Measurements from ENCODE around the gene MYOCD.
"Not testable (repeated sequence)": the region's sequence is repeated elsewhere in the genome, so short reads cannot be mapped to it uniquely, and the experiment has no call there.

Gene MYOCD

GRCh38 chr17:12665263-12666210 lies at the start of gene MYOCD:
MYOCD (plus strand) TSS chr17:12665890; CDS start chr17:12666189, 299 bp downstream.
- peak in 1 of 2 donors; percentile 2 for DNase-seq (ENCODE audit: low read depth in 2 of 2)

- no peak for DNase-seq (ENCODE audit: low read depth in 2 of 2)
Observed at GRCh38 chr17:12616161-12616560, 49.5 kb upstream of the MYOCD start.

DNA sequence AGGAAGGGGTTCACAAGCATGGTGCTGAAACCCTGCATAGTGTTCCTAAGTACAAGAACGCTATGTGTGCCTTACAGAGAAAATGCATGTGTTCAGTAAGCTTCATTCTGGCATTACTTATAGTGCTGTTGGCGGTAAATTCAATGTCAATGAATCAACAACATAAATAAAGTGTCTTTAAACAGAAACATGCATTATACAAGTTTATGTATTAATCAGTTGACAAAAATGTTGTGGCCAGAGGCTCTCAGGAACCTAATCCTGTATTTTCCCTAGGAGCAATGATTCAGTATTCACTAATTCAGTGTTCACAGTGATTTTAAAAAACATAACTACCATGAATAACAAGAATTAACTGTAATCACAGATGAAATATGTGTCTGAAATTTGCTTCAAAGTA lies 47.1 kb upstream of the MYOCD start:
- no peak for DNase-seq (ENCODE audit: low read depth in 2 of 2)

GRCh38 chr17:12619459-12620199 lies 46.1 kb upstream of the MYOCD start:
- no peak for DNase-seq (ENCODE audit: low read depth in 2 of 2)

DNA sequence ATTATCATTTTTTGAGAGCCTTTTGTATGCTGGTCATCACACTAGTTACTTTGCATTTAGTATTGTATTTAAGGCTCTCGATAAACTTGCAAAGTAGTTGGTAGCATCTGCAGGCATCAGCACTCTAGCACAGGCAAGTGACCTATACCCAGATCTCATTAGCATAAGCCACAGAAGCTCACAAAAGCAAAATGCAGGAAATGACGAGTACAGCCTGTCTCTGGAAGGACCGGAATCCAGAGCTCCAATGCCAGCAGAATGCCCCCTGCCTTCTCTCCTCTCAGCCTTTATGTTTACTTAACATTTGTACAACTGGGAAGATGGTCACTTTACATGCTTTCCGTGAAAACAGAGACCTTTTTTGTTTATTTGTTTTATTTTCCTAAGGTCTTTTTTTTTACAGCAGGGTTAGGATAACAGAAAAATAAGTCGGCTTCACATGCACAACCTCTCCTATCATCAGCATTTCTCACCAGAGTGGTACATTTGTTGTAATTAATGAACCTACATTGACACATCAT lies 45.4 kb upstream of the MYOCD start:
- DNase-seq (ENCODE audit: low read depth in 2 of 2): no peak

- DNase-seq (ENCODE audit: low read depth in 2 of 2): no peak
Observed at GRCh38 chr17:12622726-12623125, 43.0 kb upstream of the MYOCD start.

- DNase-seq (ENCODE audit: low read depth in 2 of 2): no peak
Observed at GRCh38 chr17:12623220-12623848, 42.4 kb upstream of the MYOCD start.

DNA sequence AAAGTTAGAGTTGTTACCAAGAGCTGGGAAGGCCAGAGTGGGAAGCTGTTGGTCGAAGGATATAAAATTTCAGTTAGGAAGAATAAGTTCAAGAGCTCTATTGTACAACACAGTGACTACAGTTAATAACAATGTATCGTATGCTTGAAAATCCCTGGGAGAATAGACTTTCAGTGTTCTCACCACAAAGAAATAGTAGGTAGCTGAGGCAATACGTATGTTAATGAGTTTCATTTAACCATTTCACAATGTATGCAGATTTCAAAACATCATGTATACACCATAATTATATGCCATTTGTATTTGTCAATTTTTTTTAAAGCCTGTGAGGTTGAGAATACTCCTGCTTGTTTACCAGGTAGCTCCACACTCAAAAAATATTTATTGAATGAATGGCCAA lies 41.5 kb upstream of the MYOCD start:
- DNase-seq (ENCODE audit: low read depth in 2 of 2): no peak

DNA sequence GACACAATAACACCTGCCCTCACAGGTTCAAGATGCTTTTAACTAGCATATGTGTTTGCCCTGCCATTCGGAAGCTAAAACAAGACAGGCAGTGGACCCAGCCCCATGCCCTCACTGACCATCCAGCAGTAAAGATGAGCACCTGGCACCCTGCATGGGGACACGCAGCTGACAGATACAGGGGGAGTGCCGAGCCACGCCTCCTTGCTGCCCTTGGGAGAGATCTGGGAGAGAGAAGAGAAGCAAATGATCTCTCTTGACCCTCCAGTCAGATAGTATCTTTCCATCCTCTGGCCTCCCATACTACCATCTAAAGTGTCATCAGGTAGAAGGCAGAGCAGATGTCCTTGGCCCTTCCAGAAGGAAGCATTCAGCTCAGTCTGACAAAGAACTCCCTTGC lies 40.6 kb upstream of the MYOCD start:
- DNase-seq (ENCODE audit: low read depth in 2 of 2): no peak

- no peak for DNase-seq (ENCODE audit: low read depth in 2 of 2)
Observed at GRCh38 chr17:12627177-12627629, 38.5 kb upstream of the MYOCD start.

GRCh38 chr17:12627781-12628451 lies 37.8 kb upstream of the MYOCD start:
- DNase-seq (ENCODE audit: low read depth in 2 of 2): no peak

- DNase-seq (ENCODE audit: low read depth in 2 of 2): no peak
Observed at GRCh38 chr17:12631076-12631475, 34.6 kb upstream of the MYOCD start.

DNA sequence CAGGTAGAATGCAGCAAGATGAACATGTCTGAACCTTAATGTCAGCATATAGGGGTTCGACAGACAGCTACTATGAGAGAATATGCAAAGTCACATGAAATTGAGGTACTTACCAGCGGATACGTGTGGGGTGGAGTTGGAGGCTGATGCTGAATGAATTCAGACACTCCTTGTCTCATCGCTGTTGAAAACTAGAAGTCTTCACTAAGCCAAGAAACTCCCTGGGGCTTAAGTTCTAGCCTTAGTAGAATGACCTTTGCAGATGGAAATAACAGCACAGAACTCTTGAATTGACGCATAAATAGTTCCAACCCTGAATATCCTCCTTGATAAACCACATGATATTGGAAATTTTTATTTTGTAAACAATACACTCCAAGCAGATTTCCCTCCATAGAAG lies 32.9 kb upstream of the MYOCD start:
- no peak for DNase-seq (ENCODE audit: low read depth in 2 of 2)

DNA sequence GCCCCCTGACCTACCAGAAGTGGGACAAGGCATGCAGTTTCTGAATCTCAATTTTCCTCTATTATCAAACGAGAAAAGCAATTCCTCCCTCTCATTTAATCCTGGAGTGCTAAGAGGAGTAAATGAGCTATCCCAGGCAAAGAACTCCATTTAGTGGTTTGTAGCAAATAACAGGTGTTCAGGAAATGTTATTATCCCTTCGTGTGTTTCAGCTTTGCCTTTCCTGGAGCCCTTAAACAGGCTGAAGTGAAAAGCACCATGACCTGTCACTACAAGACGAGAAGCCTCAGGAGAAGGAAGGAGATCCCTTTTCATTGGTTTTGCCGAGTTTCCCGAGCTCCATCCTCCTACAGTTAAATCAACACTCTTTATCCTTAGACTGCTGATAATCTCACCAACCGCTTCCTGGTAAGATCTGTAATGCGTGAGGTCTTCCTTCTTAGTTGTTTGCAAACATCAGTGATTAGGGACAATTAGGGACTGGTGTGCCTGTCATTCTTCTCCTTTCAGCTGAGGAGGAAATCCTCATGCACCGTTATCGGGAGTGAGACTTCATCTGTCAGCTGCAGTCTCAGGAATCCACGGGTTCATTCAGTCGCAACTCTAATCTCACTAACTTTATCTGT lies 30.8 kb upstream of the MYOCD start:
- DNase-seq (ENCODE audit: low read depth in 2 of 2): no peak

DNA sequence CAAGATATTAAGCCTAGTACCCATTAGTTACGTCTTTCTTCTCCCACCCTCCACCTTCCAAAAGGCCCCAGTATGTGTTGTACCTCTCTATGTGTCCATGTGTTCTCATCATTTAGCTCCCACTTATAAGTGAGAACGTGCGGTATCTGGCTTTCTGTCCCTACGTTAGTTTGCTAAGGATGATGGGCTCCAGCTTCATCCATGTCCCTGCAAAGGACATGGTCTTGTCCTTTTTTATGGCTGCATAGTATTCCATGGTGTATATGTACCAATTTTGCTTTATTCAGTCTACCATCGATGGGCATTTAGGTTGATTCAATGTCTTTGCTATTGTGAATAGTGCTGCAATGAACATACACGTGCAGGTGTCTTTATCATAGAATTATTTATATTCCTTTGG lies 29.7 kb upstream of the MYOCD start:
- not testable (repeated sequence) for DNase-seq (ENCODE audit: low read depth in 2 of 2)

GRCh38 chr17:12637015-12637414 lies 28.7 kb upstream of the MYOCD start:
- DNase-seq (ENCODE audit: low read depth in 2 of 2): no peak

DNA sequence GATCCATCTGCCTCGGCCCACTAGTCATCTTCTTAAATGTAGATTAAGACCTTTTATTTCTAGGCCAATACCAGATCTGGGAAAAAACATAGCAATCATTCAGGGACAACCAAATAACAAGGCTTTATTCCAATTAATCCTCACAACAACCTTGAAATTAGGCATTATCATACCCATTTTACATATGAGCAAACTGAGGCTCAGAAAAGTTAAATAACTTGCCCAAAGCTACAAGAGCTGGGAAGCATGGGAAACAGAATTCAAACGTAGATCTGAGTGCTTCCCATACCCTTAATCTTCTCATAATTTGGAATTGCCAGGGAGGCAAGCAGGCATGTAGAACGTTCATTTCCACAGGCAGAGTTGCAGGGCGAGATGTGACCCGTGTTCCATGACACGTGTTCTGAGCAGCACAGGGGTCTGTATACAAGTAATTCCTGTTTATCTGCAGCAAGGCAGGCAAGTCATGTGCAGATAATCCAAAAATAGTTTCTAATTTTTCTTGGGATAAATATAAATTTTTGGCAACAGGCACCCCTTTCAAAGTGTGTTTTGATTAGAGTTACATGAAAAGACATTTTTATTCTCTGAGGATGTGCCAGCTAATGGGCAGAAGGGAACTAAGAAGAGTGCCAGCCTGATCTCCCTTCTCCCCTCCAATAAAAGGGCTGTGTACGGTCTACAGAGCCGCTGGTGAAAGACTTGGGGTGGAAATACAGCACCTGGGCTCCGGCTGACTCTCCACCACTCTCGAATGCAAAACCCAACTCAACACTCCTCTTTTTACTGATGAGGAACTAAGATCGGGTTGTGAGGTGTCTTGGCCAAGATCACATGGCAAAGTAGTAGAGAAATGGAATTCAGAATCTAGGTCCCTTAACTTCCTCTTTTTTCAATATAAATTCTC lies 27.7 kb upstream of the MYOCD start:
- DNase-seq (ENCODE audit: low read depth in 2 of 2): no peak

GRCh38 chr17:12640364-12640763 lies 25.3 kb upstream of the MYOCD start:
- DNase-seq (ENCODE audit: low read depth in 2 of 2): no peak

GRCh38 chr17:12641084-12641483 lies 24.6 kb upstream of the MYOCD start:
- DNase-seq (ENCODE audit: low read depth in 2 of 2): no peak

- DNase-seq (ENCODE audit: low read depth in 2 of 2): no peak
Observed at GRCh38 chr17:12642034-12642433, 23.7 kb upstream of the MYOCD start.

Measured in stimulated activated CD8-positive, alpha-beta memory T cell treated with anti-CD3 and anti-CD28 coated beads, Interleukin-15, amount 100 ng/mL, for 48 hours (primary cell).